SK-N-SH treated with all-trans-retinoic acid at 6 μM for 48 hours (cell line): ENCODE data around the gene SEPTIN8.

Source experiments
- ATAC-seq: fragments of 200-7000 bp; cut with Tn5 transposase; 3 replicates; pipeline ENCODE4 v1.9.1; 2020; ENCODE audit warnings: mild to moderate bottlenecking, moderate library complexity
- ARNTL ChIP-seq: fragments of 450-650 bp; formaldehyde crosslinking; IDR thresholded peaks from 2 replicates; pipeline ENCODE4 v1.5.0; 2020; ENCODE audit warnings: low read depth, mild to moderate bottlenecking, moderate library complexity, borderline replicate concordance
- BACH2 ChIP-seq: fragments of 250-450 bp; sonication (Bioruptor Pico); IDR thresholded peaks from 2 replicates; pipeline ENCODE4 v1.9.0; 2021; ENCODE audit warnings: mild to moderate bottlenecking, borderline replicate concordance
- CREB5 ChIP-seq: fragments of 250-450 bp; sonication (Bioruptor Pico); IDR thresholded peaks from 2 replicates; pipeline ENCODE4 v1.5.1; 2020; ENCODE audit warnings: low read depth, mild to moderate bottlenecking, moderate library complexity
- CSDC2 ChIP-seq: fragments of 250-450 bp; sonication (Bioruptor Pico); IDR thresholded peaks from 2 replicates; pipeline ENCODE4 v1.5.0; 2020; ENCODE audit warnings: mild to moderate bottlenecking, moderate library complexity
- ESRRG ChIP-seq: fragments of 250-450 bp; sonication (Bioruptor Pico); IDR thresholded peaks from 2 replicates; pipeline ENCODE4 v1.6.1; 2021; ENCODE audit warnings: mild to moderate bottlenecking
- GLIS3 ChIP-seq: fragments of 250-450 bp; sonication (Bioruptor Pico); IDR thresholded peaks from 2 replicates; pipeline ENCODE4 v1.5.0; 2020; ENCODE audit warnings: mild to moderate bottlenecking, moderate library complexity
- ISL1 ChIP-seq: fragments of 250-450 bp; sonication (Bioruptor Pico); IDR thresholded peaks from 2 replicates; pipeline ENCODE4 v2.1.2; 2022; ENCODE audit warnings: mild to moderate bottlenecking, moderate library complexity
- PATZ1 ChIP-seq: fragments of 250-450 bp; sonication (Bioruptor Pico); IDR thresholded peaks from 2 replicates; pipeline ENCODE4 v1.8.0; 2020; ENCODE audit warnings: mild to moderate bottlenecking, moderate library complexity, borderline replicate concordance
- POU6F1 ChIP-seq: fragments of 250-450 bp; sonication (Bioruptor Pico); IDR thresholded peaks from 2 replicates; pipeline ENCODE4 v1.8.0; 2021; ENCODE audit warnings: low read depth, mild to moderate bottlenecking, moderate library complexity, borderline replicate concordance
- PPARA ChIP-seq: fragments of 250-450 bp; sonication (Bioruptor Pico); IDR thresholded peaks from 2 replicates; pipeline ENCODE4 v1.5.0; 2020; ENCODE audit warnings: mild to moderate bottlenecking, borderline replicate concordance
- RARB ChIP-seq: fragments of 250-450 bp; sonication (Bioruptor Pico); IDR thresholded peaks from 2 replicates; pipeline ENCODE4 v1.8.0; 2021; ENCODE audit warnings: mild to moderate bottlenecking, moderate library complexity
- SNAI2 ChIP-seq: fragments of 250-450 bp; sonication (Bioruptor Pico); IDR thresholded peaks from 2 replicates; pipeline ENCODE4 v1.5.0; 2020; ENCODE audit warnings: mild to moderate bottlenecking, moderate library complexity
- TCF4 ChIP-seq: fragments of 250-450 bp; sonication (Bioruptor Pico); IDR thresholded peaks from 2 replicates; pipeline ENCODE4 v1.8.0; 2021; ENCODE audit warnings: mild to moderate bottlenecking, moderate library complexity, borderline replicate concordance
- TOX ChIP-seq: fragments of 250-450 bp; sonication (Bioruptor Pico); IDR thresholded peaks from 2 replicates; pipeline ENCODE4 v1.8.0; 2021; ENCODE audit warnings: mild to moderate bottlenecking, moderate library complexity, borderline replicate concordance
- ZC3H10 ChIP-seq: fragments of 250-450 bp; sonication (Bioruptor Pico); IDR thresholded peaks from 2 replicates; pipeline ENCODE4 v1.5.1; 2021; ENCODE audit warnings: mild to moderate bottlenecking, moderate library complexity
- ZFP3 ChIP-seq: fragments of 250-450 bp; sonication (Bioruptor Pico); IDR thresholded peaks from 2 replicates; pipeline ENCODE4 v1.5.0; 2020; ENCODE audit warnings: mild to moderate bottlenecking, moderate library complexity
- ZFP30 ChIP-seq: fragments of 450-650 bp; formaldehyde crosslinking; IDR thresholded peaks from 2 replicates; pipeline ENCODE4 v1.5.0; 2022; ENCODE audit warnings: mild to moderate bottlenecking, moderate library complexity
- ZNF565 ChIP-seq: fragments of 450-650 bp; formaldehyde crosslinking; conservative IDR thresholded peaks from 2 replicates; pipeline ENCODE4 v1.5.0; 2020; ENCODE audit warnings: low read depth, mild to moderate bottlenecking, moderate library complexity
- ZNF70 ChIP-seq: fragments of 450-650 bp; formaldehyde crosslinking; IDR thresholded peaks from 2 replicates; pipeline ENCODE4 v1.5.0; 2020; ENCODE audit warnings: mild to moderate bottlenecking, moderate library complexity
- ZNF8 ChIP-seq: fragments of 450-650 bp; formaldehyde crosslinking; IDR thresholded peaks from 2 replicates; pipeline ENCODE4 v1.5.0; 2020; ENCODE audit warnings: mild to moderate bottlenecking, moderate library complexity

The SEPTIN8 gene

GRCh38 chr5:132760049-132760420 is 17.0 kb downstream of the SEPTIN8 start:
- ATAC-seq, result no peak
- TF ChIP-seq SNAI2 (no peak), CREB5 (no peak), TOX (CRISPR knock-in tag) (no peak), TCF4 (CRISPR knock-in tag) (no peak), ZNF70 (CRISPR knock-in tag) (no peak), ISL1 (CRISPR knock-in tag) (no peak), POU6F1 (no peak), ZFP30 (no peak), ZNF565 (CRISPR knock-in tag) (no peak), ZNF8 (no peak), CSDC2 (no peak), GLIS3 (CRISPR knock-in tag) (no peak), ZFP3 (no peak)

GRCh38 chr5:132759114-132760048 is 17.7 kb downstream of the SEPTIN8 start:
- ATAC-seq, result no peak
- TF ChIP-seq ESRRG (CRISPR knock-in tag) (no peak), GLIS3 (CRISPR knock-in tag) (no peak), RARB (CRISPR knock-in tag) (no peak)

GRCh38 chr5:132758451-132758850 is 18.6 kb downstream of the SEPTIN8 start:
- ATAC-seq, result no peak
- TF ChIP-seq ZFP3 (no peak), POU6F1 (no peak), ZNF8 (no peak), PATZ1 (CRISPR knock-in tag) (no peak), ZNF70 (CRISPR knock-in tag) (no peak), ZC3H10 (no peak), RARB (CRISPR knock-in tag) (no peak), CREB5 (no peak), PPARA (CRISPR knock-in tag) (no peak), BACH2 (no peak), TOX (CRISPR knock-in tag) (no peak), GLIS3 (CRISPR knock-in tag) (no peak), TCF4 (CRISPR knock-in tag) (no peak), CSDC2 (no peak)

- no peak for ATAC-seq
- TF ChIP-seq ARNTL (CRISPR knock-in tag), result no peak
- TF ChIP-seq ISL1 (CRISPR knock-in tag), result no peak
- no peak for TF ChIP-seq PATZ1 (CRISPR knock-in tag)
These were observed 20.5 kb downstream of the SEPTIN8 start for GRCh38 chr5:132756542-132756941.
